Measurements from ENCODE around the gene HINFP.
"Not testable (repeated sequence)": the region's sequence is repeated elsewhere in the genome, so short reads cannot be mapped to it uniquely, and the experiment has no call there.

Gene HINFP

DNA sequence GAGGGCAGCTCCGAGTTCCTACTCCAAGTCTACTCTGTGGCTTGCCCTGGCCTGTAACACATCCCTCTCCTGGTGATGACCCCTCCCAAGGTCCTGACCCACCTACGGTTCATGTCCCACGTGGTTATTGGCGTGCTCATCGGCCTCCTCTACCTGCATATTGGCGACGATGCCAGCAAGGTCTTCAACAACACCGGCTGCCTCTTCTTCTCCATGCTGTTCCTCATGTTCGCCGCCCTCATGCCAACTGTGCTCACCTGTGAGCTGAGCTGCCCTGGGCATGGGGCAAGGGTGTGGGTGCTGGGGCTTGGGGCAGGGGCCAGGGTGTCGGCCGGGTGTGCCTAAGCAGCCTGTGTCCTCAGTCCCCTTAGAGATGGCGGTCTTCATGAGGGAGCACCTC lies 37.1 kb downstream of the HINFP start:
- no peak for DNase-seq

DNA sequence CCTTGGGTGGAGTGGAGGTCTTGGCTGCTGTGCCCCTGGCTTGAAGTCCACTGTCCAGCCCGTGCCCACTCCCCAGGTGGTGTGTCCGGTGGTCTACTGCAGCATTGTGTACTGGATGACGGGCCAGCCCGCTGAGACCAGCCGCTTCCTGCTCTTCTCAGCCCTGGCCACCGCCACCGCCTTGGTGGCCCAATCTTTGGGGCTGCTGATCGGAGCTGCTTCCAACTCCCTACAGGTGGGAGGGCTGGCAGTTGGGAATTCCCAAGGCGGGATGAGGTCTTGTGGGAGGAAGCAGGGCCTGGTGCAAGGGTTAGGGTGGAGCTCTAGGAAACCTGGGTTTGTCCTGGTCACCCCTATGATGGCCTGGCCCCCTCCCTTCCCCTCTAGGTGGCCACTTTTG lies 38.8 kb downstream of the HINFP start:
- DNase-seq = no peak

DNA sequence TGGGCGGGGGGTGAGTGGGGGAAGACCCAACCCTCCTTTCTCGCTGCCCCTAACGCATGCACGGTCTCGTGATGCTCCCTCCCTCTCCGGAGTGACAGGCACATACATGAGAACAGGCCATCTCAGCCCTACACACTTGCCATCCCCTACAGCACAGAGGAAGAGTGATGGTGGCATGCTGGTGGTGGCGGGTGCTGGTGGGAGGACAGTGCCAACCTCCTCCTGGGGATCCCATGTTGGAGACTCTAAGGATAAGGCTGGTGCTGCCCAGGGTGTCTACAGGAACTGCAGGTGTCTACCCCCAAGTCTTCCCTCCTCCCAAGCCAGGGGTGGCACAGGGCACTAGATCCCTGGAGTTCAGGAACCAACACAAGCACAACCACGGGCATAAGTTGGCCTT lies 40.5 kb downstream of the HINFP start:
- DNase-seq = no peak

DNA sequence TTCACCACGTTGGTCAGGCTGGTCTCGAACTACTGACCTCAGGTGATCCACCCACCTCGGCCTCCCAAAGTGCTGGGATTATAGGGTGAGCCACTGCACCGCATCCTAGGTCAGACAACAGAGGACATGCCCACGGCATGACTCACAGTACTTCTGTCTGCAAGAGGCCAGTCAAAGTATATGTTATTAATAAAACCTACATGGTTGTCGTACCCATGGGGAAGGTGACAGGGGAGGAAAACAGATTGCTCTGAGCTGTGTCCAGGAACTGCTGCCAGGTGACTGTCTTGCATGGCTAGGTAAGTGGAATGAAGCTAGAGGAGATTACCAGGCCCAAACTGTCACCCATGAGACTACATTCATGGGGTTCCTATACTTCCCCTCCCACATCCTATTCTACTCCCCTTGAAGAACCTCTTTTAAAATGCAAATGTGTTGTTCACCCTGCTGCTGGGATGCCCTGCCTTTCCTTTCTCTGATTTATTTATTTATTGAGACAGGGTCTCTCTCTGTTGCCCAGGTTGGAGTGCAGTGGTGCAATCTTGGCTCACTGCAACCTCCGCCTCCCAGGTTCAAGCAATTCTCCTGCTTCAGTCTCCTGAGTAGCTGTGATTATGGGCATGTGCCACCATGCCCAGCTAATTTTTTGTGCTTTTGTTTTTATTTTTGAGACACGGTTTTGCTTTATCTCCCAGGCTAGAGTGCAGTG lies 45.1 kb downstream of the HINFP start:
- DNase-seq = no peak

DNA sequence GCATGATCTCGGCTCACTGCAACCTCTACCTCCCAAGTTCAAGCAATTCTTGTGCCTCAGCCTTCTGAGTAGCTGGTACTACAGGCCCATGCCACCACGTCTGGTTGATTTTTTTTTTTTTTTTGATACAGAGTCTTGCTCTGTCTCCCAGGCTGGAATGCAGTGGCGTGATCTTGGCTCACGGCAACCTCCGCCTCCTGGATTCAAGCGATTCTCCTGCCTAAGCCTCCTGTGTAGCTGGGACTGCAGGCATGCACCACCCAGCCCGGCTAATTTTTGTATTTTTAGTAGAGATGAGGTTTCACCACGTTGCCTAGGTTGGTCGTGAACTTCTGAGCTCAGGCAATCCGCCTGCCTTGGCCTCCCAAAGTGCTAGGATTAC lies 45.7 kb downstream of the HINFP start:
- DNase-seq = not testable (repeated sequence)

DNA sequence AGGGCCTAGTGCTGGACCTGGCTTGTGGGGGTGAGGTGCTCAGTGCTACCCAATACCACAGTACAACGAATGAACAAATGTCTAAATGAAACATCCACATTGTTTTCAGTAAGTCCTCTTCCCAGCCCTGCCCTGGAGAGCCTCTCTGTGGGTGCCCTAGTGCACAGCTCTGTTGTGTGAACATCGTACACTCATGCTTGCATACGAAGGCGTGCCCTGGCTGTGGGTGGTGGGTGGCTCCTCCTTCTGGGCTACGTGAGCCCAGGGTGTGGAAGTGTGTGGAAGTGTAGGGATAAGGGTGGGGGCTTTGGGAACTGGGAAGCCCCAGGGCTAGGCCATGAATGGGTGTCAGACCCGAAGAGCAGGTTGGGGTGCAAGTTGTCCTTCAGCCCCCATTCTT lies 46.6 kb downstream of the HINFP start:
- no peak for DNase-seq

DNA sequence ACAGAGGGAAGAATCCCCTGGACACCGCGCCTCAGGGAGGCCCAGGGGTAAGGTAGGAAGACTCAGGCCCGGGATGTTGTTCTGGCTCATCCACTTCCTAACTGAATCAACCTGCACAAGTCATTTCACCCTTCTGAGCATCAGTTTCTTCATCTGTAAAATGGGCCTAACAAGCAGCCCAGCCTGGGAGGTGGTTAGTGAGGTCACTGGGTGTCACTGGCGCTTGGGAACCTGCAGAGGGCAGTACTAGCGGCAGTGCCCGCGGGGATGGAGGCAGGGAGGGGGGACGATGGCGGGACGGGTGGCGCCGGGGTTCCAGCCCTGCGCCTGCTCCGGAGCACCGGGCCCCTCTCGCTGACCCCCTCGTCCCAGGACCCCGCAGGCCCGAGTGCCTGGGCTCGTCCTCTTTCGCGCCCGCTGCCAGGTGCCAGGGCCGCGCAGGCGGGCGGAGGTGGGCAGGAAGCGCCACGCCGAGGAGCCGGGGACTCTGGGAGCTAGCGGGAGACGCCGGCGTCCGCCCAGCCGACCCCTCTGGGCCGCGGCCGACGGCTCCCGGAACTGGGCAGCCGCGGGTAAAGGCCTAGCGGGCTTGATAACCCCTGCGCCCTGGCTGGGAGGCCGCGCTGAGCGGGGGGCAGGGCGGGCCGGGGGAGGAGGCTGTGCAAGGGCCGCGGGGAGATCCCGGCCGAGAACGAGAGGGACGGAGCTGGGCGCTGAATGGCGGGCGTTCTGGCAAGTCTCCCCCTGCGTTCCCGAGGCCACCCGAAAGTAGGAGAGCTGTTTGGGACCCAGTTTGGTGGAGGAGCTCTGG lies 47.3 kb downstream of the HINFP start, which contains the start of gene NLRX1:
Gene NLRX1, plus strand, starts transcription at position 255 of the 811 bp plus-strand sequence. CDS start 2,679 bp downstream, outside the sequence.
- peak; percentile 17 for DNase-seq

DNA sequence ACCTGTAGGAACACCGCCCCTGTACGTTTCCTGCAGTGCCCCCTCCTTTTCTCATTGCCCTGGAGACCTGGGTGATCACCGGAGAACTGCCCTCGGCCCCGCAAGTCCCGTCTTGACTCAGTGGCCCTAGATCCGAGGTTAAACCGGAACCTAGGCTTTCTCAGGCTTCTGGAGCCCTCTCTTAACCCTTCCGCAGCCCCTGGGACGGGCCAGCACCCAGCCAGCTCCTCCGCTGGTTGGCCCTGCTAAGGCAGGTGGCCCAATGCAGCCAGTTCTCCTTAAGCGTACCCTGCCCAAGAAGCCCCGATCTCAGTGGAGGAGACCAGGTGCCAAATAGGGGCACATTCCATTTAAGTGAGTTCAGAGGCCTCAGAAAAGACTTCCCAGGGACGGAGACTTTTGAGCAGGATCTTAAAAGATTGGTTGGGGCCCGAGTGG lies 47.9 kb downstream of the HINFP start:
- DNase-seq = no peak

DNA sequence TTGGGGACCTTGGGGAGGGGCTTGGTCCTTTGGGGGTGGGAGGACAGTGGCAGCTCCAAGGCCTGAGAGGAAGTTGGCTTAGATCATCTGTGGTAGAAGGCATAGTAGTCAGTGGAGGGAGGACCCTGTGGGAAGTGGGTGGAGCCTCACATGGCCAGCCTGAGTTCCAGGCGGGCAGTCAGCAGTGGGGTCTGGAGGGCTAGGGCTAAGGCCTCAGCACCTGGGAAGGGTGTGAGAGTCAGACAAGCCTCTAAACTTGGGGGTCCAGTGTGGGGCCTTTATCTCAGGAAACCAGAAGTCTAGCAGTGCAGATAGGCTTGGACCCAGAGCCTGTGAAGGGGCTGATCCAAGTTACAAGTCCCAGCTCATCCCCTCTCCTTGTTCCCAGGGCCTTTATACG lies 51.1 kb downstream of the HINFP start:
- DNase-seq = no peak

DNA sequence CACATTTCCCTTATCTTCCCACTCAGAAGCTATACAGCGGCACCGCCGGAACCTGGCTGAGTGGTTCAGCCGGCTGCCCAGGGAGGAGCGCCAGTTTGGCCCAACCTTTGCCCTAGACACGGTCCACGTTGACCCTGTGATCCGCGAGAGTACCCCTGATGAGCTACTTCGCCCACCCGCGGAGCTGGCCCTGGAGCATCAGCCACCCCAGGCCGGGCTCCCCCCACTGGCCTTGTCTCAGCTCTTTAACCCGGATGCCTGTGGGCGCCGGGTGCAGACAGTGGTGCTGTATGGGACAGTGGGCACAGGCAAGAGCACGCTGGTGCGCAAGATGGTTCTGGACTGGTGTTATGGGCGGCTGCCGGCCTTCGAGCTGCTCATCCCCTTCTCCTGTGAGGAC lies 52.1 kb downstream of the HINFP start:
- DNase-seq = no peak

DNA sequence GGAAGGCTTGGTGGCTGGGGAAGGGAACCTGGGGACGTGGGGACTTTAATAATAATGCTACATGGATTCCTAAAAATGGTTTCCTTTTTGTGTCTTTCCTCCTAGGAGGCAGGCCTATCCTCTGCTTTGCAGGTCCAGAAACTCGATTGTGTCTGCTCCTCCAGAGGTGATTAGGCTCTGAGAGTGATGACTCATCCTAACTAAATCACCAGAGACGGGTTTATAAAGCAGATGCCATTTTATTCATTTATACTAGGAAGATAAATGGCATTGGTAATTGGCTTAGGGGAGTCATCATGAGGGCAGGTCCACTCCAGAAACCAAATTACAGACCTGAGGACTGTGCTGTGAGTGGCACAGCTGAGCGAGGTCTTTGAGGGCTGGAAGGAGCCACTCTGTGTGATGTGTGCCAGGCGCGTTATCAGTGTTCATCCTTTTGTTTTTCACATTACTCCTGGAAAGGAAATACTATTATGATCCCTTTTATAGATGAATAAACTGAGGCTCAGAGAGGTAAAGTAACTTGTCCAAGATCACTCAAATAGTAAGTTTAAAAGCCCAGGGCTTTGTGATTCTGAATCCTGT lies 54.2 kb downstream of the HINFP start:
- no peak for DNase-seq

DNA sequence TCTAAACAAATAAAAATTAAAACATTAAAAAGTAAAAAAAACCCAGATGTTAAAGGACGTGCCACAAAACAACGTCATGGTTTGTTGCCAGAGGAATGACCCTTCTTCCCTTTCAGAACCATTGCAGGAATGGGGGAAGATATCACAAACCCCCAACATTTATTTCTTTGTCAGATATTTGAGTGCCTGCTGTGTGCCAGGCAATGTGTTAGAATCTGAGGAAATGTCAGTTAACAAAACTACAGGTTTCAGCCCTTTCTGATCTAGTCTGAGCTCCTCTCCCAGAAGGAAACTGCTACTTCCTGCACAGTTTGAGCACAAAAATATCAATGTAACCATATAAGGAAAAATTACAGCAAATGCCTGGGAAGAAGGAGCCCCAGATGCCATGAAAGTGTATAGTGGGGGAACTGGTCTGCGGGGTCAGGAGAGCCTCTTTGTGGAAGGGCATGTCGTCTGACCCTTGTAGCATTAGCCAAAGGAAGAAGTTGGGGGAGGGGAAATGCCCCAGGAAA lies 56.8 kb downstream of the HINFP start:
- DNase-seq = no peak

DNA sequence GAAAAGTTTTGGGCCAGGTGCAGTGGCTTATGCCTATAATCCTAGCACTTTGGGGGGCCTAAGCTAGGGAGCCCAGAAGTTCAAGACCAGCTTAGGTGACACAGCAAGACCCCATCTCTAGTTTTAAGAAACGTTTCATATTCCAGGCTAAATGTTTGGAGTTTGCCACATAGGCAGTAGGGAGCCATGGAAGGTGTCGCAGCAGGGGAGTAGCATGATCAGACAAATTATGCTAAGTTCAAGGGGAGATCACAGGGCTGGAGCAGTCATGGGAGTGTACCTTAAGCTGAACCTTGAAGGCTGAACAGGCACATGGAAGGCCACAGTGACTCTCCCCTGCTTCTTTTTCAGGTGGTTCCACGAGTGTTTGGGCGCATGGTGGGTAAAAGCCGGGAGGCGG lies 58.0 kb downstream of the HINFP start:
- no peak for DNase-seq

DNA sequence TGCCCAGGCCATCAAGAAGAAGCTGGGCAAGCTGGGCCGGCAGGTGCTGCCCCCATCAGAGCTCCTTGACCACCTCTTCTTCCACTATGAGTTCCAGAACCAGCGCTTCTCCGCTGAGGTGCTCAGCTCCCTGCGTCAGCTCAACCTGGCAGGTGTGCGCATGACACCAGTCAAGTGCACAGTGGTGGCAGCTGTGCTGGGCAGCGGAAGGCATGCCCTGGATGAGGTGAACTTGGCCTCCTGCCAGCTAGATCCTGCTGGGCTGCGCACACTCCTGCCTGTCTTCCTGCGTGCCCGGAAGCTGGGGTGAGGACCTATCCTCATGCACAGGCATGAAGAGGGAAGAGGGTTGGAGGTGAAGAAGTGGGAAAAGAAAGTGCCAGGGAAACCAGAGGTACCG lies 58.6 kb downstream of the HINFP start:
- no peak for DNase-seq

DNA sequence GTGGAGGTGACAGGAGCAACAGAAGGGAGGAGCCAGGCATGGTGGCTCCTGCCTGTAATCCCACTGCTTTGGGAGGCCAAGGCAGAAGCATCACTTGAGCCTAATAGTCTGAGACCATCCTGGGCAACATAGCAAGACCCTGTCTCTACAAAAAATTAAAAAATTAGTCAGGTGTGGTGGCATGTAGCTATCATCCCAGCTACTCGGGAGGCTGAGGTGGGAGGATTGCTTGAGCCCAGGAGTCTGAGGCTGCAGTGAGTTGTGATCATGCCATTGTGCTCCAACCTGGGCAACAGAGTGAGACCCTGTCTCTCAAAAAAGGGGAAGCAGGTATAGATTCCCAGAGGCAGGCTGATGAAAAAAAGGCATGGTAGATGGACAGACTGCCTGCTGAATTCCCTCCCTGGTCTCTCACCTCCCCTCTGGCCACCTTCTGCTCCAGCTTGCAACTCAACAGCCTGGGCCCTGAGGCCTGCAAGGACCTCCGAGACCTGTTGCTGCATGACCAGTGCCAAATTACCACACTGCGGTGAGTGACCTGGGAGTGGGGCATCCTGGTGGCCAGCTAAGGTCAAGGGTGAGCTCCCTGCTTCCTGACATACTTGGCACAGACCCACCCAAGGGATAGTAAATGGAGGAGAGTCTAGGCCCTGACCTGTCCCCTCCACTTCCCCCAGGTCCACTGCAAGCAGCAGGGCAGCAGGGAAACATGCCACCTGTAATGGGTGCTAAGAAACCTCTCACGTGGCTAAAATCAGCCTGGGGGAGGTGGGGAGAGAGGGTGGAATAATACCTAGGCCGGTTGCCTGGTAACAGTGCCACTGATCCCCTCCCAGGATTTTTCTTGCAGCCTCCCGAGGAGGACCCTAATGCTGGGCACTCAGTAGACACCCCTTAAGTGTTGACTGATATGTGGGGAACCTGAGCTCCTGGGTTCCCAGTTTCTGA lies 59.6 kb downstream of the HINFP start:
- no peak for DNase-seq

DNA sequence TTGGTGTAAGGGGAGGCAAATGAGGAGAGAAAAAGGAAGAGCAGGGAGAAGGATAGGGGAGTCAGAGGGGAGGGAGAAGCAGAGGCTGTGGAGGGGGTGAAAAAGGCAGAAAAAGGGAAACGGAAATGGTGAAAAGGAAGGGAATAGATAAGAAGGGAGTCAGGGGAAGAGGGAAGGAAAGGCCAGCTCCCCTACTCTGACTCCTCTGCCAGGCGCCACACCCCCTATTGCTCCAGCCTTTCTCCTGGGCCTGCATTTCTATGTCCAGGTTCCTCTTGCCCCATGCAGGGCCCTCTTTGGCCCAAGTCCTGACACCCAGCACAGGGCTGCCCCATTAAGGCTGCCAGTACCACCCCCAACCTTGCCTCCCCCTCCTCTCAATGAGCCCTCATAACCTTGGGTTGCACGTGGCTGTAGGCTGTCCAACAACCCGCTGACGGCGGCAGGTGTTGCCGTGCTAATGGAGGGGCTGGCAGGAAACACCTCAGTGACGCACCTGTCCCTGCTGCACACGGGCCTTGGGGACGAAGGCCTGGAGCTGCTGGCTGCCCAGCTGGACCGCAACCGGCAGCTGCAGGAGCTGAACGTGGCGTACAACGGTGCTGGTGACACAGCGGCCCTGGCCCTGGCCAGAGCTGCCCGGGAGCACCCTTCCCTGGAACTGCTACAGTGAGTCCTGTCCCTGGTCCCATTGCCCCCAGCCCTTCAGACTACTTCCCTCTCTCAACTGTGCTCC lies 60.5 kb downstream of the HINFP start:
- no peak for DNase-seq

DNA sequence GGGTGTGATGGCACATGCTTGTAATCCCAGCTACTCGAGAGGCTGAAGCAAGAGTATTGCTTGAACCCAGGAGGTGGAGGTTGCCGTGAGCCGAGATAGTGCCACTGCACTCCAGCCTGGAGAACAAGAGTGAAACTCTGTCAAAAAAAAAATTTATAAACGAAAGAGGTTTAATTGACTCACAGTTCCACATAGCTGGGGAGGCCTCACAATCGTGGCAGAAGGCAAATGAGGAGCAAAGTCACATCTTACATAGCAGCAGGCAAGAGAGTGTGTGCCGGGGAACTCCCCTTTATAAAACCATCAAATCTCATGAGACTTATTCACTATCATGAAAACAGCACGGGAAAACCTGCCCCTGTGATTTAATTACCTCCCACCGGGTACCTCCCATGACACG lies 63.0 kb downstream of the HINFP start:
- DNase-seq = not testable (repeated sequence)
